Renal cortical epithelial cell (primary cell): ENCODE measurements around the gene SLC25A19. TPM values are rescaled to one million over a fixed set of nuclear protein-coding genes. Genes with fewer than 3 reads are reported as not detected.
A peak's percentile ranks its signal among the peaks of the same experiment; 100 is the strongest.
"Not testable (repeated sequence)": the region's sequence is repeated elsewhere in the genome, so short reads cannot be mapped to it uniquely, and the experiment has no call there.

ENCODE experiments used
- DNase-seq: peaks from one replicate; pipeline ENCODE4 v3.0.0-alpha.2; 2011; ENCODE audit warnings: low read depth
- total RNA-seq: library from RNA; depleted of rRNA; stranded (reverse); fragments of >200 nt; gene quantifications from 2 replicates; pipeline ENCODE4 v1.2.3, GENCODE V29; 2014

SLC25A19 gene
- total RNA-seq, 1 donor from 2014 or later: 5.6 TPM

DNA sequence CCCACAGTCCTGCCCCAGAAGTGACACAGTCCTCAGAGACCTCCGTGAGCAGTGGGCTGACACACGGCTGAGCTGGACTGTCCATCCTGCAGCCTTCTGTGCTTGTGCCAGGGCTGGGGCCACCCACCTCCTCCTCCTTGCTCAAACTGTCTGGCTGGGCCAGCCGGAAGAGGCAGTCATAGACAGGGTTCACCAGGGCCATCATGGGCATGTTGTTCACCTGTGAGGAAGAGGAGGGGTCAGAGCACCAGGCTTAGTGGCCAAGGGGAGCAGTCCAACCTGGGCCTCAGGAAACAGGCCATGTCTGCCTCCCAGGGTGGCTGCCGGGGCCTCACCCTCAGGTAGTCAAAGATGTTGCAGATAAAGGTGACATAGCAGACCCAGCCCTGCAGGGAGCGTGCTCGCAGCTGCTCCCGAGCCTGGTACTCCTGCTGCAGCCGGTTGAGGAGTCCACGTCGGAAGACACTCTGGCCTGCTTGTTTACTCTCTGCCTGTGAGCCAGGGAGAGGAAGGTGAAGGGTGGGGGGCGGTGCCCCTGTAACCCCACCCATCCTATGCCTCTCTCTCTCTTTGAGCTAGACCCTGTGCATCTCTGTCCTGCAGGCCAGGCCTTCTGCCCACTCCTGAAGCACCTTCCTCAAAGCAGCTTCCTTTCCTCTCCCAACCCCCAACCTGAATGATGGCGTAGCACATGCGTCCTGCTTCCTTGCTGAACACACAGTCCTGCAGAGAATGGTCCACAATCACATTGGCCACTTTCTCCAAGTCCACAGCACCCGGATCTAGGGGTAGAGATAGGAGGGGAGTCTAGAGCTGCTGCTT lies 21.6 kb downstream of the SLC25A19 start:
- DNase-seq: no peak

DNA sequence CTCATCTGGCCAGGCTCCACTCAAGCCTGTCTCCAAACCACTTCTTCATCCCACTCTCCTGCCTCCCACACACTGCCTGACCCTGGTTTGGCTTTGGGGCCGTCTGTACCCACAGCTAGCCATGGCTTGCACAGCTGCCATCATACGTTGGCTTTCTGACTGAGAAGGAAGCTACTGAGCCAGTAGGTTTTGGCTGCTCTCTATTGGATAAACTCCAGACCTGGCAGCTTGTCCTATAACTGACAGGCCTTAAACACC lies 22.2 kb downstream of the SLC25A19 start:
- no peak for DNase-seq

DNA sequence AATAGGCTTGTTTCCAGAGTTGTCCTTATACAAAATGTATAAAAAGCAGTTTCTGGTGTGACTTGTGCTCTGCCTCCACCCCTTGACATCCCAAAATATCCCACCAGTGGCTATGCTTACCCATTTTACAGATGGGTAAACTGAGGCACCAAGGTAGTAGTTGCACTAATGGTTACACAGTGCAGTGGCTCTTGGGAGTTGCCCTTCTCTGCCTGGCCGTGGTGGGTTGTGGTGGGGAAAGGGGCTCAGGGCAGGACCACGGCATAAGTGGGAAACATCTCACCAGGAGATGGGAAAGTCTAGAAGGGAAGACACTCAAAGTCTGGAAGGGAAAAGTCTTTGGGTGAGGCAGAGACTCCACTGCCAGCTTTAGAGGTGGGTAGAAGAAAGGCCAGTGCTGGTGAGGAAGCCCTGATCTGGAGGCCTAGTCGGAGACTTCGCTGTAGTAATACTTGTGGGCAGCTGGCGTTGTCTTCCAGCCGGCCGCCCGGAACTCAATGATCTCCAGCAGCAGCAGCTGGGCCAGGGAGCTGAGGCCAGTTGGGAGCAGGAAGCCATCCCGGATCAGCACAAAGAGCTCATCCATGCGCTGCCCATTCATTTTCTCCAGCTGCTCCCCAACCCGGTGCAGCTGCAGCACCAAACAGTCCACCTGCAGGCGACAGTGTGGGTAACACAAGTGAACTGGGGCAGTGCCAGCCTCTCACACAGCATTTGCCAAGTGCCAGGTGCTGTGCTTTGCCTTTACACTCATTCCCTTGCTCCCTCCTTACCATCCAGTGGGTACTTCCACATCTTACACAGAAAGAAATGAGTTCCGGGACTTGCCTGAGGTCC lies 22.7 kb downstream of the SLC25A19 start:
- no peak for DNase-seq

DNA sequence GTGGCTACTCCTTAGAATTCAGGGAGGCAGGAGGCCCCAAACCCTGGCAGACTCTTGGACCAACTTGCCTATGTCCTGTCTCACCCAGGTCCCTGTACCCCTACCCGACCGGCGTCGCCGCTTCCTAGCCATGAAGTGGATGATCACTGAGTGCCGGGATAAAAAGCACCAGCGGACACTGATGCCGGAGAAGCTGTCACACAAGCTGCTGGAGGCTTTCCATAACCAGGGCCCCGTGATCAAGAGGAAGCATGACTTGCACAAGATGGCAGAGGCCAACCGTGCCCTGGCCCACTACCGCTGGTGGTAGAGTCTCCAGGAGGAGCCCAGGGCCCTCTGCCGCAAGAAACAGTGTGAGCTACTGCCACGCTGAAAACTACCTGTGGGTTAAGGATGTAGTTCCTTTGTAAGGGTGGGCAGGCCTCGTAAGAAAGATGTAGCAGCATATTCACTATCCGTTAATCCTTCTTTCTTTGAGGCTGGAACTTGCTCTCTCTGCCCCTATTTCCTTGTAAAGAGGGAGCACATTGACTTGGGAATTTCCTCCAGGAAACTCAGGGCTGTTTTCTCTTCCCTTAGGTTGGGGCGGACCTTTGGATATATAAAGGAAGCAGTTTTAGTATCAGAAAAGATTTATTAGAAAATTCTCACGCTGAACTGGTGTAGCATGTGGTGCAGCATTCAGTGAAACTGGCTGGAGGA lies 23.5 kb downstream of the SLC25A19 start:
- DNase-seq: no peak

DNA sequence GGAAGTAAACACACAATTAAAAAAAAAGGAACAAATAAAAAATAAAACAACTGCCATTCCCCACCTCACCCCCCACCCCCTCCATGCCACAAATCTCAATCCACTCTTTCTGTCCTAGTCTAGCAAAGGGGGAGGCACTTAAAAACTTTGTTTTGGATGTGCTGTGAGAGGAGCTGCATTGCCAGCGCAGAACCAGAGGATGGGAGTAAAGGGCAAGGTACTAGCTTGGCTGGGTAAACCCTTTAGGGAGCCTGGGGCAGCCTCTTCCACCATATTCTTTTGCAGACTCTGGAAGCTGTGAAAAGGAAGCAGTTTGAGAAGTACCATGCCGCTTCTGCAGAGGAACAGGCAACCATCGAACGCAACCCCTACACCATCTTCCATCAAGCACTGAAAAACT lies 26.2 kb downstream of the SLC25A19 start:
- DNase-seq: no peak

DNA sequence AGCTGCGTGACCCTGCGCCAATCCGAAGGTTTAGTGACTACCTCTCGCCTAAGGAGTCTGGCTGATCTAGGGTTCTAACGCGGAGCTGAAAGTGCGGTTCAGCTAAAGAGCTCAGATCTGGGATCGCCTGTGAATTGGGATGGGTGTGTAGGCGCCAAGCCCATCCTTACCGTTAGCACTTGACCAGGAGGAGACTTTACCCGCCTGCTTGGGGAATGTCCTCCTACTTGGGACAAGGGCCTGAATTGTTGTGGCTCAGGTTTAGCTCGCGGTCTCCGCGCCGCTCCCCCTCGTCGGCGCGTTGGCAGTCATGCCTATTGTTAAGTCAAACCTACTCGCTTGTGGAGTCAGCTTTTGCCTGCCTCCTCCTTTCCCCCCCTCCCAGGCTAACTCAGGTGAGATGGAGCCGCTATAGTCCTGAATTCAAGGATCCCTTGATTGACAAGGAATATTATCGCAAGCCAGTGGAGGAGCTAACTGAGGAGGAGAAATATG lies 27.1 kb downstream of the SLC25A19 start:
- DNase-seq: no peak

DNA sequence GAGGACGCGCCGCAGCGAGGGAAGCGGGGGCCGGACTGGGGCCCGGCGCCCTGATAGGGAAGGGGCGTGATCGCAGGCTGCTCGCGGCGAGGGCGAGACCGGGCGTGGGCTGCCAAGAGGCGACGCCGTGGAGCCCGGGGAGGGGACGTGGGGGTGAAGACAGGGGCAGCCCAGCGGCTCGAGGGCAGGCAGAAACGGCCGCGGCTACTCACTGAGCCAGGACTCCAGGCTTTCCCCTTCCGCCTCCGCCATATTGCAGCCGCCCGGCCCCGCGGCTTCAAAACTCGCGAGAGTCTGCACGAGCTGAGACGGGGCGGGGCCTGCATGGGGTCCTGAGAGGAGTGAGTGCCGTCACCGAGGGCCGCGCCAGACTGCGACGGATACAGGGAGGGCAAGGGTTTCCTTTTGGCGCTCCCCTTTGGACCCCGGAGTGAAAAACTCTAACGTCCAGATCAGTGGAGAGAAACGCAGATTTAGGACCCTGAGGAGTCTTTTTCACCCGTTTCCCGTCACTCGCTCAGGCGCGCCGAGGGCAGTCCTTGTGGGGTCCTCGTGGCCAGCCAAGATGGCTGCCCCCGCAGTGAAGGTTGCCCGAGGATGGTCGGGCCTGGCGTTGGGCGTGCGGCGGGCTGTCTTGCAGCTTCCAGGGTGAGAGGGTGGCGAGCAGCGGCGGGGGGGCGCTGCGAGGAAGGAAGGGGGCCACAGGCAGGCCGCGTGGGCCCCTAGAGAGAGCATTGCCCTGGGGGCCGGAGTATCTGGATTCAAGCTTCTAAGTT lies 27.7 kb downstream of the SLC25A19 start, which contains the start of the genes GGA3 and MRPS7:
TSS of gene GGA3 (minus strand) at position 271 of the 776 bp plus-strand sequence. CDS start at position 252, 19 bp downstream.
TSS of gene MRPS7 (plus strand) at position 544 of the 776 bp plus-strand sequence. CDS start at position 566, 22 bp downstream.
- DNase-seq: peak; percentile 70

DNA sequence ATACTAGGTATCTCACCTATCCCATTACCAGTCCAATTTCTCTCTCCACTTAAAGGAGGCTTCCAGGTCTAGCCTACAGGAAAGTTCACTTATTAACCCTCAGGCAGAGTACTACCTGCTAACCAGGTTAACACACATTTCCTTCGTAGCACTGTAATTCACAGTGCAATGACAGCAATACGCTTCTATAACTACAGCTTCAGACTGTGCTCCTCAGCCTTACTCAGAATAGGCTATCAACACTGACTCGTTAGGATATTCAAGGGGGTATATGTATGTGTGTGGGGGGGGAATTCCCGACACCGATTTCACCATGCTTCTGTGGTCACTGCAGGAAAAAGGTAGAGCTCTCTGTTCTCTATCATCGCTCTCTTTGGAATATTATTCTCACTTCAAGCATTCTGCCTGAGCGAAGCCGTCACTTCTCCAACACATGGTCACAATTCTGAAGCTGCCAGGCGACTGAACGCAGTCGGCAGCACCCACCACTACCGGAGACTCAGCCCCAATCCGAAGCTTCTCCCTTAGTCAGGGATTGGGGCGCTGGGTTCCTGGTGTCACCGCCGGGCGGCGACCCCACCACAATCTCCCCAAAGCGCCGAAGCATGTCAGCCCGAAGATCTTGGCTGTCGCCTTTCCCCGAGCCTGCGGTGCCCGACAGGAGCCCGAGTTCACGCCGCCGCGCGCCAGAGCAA lies 28.4 kb downstream of the SLC25A19 start:
- DNase-seq: peak; percentile 25

DNA sequence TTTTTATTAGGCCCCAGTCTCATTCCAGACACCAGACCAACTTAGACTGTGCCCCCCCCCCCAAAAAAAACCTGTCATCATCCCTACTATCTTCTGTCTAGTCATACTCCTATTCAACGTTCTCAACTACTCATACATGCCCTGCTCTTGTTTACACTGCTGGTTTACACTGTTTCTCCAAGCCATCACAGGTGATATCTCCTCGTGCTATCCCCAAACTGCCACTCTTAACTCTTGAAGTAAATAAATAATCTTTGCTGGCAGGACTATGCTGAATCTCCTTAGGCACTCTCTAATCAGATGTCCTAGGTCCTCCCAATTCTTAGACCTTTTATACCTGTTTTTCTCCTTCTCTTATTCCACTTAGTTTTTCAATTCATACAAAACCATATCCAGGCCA lies 32.0 kb downstream of the SLC25A19 start:
- not testable (repeated sequence) for DNase-seq

DNA sequence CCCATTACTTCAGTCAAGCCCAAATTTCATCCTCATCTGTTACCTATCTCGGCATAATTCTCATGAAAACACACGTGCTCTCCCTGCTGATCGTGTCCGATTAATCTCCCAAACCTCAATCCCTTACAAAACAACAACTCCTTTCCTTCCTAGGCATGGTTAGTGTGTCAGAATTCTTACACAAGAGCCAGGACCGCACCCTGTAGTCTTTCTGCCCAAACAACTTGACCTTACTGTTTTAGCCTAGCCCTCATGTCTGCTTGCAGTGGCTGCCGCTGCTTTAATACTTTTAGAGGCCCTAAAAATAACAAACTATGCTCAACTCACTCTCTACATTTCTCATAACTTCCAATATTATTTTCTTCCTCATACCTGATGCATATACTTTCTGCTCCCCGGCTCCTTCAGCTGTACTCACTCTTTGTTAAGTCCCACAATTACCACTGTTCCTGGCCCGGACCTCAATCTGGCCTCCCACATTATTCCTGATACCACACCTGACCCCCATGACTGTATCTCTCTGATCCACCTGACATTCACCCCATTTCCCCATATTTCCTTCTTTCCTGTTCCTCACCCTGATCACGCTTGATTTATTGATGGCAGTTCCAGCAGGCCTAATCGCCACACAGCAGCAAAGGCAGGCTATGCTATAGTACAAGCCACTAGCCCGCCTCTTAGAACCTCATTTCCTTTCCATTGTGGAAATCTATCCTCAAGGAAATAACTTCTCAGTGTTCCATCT lies 33.1 kb downstream of the SLC25A19 start:
- DNase-seq: not testable (repeated sequence)

DNA sequence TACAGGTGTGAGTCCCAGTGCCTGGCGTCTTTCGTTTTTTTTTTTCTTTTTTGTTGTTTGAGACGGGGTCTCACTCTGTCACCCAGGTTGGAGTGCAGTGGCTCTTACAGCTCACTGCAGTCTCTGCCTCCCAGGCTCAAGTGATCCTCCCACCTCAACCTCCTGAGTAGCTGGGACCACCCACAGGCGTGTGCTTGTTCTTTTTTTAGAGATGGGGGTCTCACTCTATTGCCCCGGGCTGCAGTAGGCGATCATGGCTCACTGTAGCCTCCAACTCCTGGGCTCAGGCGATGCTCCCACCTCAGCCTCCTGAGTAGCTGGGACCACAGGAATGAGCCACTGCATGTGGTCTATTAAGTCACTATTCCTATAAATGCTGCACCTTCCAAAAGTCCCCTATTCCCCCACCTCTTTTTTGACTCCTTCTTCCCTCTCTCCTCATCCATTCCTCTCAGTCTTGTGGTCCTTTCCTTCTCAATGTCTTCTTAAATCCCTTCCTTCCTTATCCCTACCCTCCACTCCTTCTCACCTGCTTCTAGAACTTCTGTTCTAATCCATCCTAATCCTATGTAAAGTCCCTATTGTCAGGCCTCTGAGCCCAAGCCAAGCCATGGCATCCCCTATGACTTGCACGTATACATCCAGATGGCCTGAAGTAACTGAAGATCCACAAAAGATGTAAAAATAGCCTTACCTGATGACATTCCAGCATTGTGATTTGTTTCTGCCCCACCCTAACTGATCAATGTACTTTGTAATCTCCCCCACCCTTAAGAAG lies 37.0 kb downstream of the SLC25A19 start:
- no peak for DNase-seq

DNA sequence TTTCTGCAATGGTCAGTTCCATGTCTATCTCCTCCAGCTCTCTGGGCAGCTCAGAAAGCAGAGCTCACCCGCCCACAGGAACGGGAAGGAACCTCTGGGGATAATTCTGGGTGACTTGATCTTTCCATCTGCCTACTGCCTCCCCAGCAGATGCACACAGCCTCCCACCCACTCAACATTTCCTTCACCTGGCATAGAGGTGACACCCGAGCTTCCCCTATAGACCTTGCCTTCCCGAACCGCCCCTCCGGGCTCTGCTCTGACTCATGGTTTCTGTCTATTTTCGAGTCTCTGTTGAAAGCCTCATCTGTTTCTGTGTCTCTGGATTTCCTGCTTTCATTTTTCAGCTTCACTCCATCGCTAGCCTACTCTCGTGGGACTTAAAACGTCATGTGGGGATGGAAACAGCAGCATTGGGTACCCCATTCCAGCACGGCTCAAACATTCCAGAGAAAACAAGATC lies 39.2 kb downstream of the SLC25A19 start:
- DNase-seq: peak; percentile 39

DNA sequence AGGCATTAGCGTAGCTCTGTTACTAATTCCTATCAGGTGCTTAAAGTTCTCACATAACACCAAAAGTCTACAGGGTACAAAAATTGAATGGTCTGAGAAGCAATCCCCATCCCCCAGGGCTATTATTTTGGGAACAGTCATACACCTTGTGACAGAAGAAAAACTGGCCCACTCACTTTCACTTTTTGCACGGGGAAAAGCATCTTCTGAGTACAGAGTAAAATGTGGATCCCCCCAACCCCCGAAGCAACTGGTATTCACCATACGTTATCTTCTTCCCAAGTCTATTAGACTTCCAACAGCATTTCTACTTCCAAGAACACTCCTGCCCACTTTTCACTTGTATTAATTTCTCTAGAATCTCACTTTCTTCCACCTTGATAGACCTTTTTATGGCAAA lies 39.7 kb downstream of the SLC25A19 start:
- no peak for DNase-seq

DNA sequence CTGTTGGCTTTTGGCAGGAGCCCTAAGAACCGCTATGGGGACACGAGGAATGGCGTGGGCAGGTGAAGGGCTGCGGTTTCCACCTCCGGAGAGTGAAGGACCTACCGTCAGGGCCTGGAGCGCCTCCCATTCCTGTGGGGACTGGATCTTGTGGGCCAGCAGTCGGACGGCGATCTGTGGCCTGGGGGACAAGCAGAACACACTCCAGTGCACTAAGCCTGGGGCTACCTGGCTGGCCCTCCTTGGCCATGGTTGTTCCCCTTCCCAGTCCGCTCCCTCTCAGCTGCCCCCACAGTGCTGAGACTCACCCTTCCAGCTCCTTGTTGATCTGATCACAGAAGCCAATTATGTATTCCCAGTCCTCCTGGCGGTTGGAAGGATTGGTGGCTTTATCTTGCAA lies 42.8 kb downstream of the SLC25A19 start:
- DNase-seq: no peak

DNA sequence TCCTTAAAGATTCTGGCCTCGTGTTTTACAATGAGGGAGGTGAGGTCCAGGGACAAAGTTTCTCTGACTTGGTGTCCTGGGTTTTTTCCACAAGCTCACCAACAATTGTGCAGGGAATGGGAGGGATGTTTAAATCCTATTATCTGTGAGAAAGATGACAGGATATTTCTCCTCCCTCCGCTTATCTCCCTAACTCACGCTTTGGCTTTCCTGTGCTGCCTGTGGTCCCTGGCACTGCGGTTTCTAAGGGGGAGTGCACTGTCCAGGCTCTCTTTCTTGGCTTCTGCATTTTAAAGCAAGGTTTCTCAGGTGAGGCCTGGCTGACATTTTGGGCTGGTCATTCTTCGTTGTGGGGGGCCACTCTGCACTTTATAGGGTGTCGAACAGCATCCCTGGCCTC lies 44.2 kb downstream of the SLC25A19 start:
- DNase-seq: no peak

DNA sequence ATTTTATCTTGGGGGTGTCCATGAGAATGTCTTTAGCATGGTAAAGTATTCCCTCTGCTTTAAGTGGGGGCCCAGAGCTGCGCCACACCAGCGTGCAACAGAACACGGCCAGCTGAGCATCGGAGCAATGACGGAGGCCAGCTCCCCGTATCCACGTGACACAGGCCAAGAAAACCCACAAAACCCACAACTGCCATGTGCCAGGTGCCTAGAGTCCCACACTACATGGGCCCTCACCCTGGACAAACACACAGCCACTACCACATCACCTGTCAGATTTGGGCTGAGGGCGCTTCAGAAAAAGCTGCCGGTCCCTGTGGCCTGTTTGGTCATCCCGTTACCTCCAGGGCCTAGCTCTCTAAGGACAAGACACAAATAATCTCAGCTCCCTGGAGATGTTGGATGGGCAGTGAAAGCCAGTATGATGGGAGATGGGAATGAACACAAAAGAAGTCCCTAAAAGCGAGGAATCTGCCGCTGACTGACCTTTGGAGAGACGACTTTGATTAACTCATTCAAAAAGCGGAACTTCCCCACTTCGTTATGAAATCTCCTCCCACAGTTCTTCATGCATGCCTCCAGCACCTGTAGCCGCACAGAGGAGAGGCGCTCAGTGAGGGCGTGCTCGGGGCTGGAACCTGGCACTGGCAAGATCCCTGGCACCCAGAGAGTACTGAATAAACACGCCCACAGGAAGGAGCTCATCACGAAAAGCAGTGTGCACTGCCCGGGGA lies 44.9 kb downstream of the SLC25A19 start:
- DNase-seq: no peak

DNA sequence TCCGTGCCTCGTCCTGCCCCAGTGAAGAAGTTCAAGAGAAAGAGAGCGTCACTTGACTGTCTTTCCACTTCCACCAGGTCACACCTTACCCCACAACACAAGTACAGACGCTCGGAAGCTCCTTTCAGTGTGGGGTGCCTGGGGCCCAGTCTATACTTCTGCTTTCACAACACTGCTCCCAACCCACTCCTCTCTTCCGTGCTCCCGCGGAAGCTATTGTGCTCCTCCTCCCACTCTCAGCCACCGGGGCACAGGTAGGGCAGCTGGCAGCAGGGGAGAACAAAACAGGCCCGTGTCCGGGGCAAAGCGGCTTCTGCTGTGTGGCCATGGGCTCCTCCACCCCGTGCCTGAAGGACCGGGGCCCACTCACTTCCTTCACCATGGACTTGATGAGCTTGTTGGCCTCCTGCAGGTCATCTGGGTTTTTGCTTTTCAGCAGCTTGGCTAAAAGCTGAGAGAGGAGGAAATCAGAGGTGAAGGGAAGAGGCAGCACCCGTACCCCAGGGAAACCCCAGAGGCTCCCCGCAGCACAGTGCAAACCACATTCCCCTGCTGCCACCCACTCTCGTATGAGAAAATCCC lies 46.7 kb downstream of the SLC25A19 start:
- no peak for DNase-seq

DNA sequence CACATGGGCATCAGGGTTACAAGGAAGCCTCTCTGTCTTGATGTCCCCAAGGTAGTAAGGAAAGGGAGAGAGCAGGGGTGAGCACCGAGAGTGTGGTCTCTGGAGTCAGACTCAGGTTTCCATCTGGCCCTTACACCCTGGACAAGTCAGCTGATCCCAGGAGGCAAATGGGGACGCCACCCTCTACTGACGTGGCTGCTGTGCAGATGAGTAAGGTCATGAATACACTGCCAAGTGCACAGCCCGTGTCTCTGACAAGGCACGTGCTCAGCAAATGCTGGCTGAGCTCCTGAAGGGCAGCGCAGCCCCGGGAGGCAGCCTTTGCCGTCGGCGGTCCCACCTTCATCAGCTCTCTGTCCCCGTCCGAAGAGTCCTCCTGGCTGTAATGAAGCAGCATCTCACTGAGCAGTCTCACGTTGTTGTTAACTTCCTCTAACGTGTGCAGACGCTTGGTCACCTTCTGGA lies 47.2 kb downstream of the SLC25A19 start:
- no peak for DNase-seq
